Middle frontal gyrus (tissue), 1 donor: ENCODE results near the gene TFDP1.
A peak's percentile ranks its signal among the peaks of the same experiment; 100 is the strongest.

Experiments used
- DNase-seq: peaks from one replicate; pipeline ENCODE4 v3.0.0-alpha.2; 2015; ENCODE audit warnings: low spot score; ENCODE audit errors: extremely low spot score

Gene TFDP1

DNA sequence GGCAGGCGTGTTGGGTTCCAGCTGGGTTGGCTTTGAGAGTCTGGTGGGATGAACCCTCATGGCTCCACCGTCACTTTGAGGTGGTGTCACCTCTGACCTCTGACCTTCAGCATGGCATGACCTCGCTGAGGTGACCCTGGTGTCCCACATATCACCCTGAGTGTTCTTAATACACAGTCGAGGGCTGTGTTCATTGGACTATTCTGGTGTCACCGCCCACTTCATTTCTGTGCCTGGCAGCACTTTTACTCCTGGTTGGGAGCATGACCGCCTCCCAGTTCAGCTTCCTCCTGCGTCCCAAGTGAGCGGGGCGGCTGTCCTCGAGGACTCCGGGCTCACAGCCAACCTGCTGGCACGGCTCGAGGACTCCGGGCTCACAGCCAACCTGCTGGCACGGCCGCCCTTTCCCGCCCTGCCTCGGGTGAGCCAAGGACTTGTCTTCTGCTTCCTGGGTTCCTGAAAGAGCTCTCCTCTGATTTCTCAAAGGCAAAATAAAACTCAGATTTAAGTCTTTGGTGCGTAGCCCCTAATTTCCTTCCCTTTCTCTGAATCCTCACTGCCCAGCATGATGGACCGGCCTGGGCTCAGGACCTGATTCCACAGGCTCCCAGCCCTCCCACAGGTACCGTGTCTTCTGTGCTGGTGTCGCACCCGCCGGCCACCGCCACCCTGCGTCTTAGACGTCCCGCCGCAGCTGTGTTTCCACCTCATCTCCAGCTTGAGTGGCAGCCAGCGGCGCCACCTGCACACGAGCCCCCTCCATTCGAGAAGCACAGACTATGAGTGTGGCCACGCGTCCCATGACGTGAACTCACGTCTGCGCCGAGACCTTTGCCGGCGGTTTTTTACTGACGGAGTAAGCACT is 63.0 kb downstream of the TFDP1 start:
- DNase-seq, result peak; percentile 48

DNA sequence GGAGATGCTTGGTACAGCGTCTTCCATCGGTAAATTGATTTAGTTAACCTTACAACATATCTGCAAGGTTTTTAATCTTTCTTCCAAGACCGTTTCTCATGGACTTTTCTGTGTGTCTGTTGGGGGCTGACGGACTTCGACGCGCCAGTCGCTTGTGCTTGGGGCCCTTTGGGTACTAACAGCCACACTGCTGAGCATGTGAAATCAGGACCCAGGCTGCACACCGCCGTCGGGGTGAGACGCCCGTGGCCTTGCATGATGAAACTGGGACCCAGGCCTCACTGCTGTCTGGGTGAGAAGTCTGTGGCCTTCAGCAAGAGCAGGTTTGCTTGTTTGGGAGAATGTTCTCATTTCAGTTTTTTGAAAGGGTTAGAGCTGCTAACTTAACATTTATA is 63.7 kb downstream of the TFDP1 start:
- DNase-seq, result no peak

DNA sequence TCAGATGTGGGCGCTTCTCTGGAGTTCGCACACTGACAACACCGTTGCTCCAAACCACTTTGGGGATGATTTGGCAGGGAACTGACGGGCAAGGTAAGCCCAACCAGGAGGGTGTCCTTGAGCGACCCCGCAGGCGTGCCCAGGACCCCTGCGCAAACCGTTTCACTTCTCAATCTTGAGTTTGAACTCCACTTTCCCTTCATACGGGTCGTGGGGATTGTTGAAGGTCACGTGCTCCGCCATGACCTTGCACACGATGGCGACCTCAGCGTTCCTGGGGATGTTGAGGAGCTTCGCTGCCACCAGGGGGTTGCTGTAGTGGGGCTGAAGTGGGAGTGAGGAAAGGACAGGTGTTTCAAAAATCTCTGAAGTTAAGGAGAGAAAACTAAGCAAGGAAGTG is 64.7 kb downstream of the TFDP1 start:
- no peak for DNase-seq

DNA sequence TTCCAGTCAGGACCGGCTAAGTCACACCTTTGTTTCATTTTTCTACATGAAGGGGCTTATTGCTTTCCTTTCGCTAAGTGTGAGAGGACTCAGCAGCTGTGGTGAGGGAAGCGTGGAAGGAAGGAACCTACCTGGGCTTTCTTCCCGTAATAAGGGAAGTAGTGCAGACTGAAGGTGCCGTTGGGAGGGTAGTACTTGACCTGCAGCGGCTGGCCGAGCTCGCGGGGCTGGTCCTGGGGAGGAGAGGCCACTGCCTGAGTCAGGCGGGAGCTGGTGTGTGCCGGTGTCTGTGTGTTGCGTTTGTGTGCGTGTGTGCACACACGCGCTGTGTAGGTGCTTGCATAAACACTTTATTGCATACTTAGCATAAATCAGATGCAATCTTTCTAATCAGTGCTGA is 65.7 kb downstream of the TFDP1 start:
- DNase-seq, result no peak

DNA sequence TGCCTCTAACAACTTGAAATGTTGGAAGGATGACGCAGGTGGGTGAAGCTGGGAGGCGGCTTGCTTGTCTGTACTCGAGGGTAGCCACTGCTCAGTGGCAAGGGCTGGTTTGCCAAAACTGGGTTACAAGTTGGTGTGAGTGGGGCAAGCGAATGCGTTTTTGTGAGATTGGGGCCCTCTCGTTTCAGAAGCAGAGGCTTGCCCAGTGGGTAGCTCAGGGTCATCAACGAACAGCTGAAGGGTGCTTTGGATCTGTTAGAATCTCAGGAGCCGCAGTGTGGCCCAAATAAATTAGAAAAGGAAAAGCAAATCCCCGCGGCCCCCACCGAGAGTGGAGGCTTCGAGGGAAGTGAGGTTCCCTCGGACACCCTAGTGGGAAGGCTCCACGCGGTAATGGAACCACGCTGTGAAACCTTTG is 66.2 kb downstream of the TFDP1 start:
- DNase-seq, result no peak

DNA sequence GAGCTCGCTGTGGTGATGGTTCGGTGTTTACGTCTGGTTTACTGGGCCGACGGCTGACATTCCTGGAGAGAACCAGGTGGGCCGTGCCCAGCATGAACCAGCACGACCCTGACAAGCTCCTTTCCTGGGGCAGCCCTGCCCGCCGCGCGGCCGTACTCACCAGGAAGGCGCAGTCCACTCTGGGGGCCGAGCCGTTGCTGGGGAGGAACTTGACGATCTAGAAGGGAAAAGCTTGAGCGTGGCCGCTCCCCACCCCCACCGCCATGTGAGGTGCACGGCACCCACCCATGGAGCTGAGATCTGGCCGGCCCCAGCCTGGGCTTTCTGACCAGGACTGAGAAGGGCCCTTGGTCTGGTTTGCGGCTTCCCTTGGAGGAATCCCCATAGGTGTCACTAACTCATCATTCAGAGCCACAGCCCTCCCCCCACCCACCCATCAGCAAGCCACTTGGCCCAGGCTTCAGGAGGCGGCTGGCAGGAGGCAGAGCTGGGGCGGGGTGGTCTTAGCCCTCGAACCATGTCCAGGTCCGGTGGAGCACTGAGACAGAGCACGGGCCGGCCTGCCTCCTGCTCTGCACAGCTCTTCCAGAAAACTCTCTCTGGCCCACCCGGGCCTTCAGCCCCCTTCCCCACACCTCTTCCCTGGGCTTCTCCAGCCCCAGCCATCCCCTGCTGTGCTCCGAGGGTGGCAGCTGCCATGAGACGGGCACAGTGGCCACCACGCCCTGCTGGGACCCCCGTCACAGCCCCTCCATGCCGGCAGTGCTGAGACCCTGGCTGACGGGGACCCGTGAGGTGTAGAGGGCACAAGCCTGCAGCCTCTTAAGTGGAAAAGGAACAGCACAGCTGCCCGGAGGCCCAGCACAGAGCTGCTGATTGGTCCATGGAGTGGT is 67.2 kb downstream of the TFDP1 start:
- no peak for DNase-seq

DNA sequence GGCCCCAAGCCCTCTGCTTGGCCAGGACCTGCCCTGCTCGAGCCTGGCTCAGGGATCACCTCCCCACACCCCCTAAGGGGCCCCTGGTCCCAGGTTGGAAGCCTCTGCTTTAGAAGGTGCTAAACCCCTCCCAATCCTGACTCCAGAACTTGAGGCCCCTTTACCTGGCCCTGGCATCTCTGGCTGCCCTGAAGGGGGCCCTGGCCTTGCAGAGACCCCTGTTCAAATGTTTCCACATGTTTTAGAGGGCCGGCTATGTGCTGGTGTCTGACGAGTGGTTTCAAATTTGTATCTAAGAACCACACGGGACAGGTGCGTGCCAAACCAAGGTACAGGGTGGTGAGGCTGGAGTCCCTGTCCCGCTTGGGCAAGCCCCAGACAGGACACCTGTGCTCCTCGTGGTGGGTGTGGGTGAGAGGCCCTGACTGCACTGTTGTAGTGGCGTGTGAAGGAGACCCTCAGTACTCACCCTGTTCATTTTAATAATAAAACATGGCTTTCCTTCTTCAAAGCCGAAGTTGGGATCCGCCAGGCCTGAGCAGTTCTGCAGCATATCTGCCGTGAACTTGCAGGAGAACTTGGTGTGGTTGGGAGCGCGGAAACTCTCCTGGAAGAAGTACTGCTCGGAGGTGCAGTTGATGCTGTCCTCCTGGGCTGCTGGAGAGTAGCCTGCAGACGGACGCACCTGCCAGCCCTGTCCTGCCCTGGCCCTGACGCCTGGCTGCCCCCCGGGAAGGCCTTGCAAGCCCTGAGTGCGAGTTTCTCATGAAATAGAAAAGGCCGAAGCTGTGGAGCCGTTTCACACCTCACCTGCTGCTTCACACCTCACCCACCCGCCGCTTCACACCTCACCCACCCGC is 68.1 kb downstream of the TFDP1 start:
- no peak for DNase-seq

DNA sequence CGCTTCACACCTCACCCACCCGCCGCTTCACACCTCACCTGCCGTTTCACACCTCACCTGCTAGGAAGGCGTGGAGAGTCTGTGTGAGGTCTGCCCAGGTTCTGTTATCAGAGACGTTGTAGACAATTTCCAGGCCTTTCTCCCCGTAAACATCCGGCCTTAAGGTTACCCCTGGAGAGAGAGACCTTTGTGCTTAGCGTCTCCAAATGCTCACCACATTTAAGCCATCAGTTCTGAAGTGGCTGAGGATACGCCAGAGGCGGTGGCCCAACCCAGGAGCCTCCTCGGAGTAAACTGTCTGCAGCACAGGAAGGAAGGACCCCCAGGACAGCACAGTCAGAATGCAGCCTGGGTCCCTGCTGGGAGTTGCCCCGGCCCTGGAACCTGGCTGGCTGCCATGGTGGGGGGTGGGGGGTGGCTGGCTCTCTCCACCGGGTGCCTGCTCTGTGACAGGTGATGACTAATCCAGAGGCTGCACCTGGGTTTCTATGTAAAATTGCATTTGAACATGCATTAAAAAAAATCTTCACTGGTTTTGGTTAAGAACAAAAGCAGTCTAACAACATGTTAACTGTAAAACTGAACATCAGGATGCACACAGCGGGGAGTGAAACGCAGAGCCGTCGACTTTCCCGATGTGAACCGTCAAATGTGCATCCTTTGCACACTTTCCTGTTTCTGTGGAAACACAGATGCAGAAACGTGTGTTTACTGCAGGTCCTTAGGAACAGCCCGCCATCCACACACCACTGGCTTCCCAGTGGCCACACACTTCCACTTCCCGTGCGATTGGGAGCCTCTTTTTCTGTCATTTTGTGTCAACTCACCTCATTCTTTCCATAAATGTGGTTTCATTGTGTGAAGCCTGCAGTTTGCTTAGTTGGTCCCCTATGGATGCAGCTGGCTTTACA is 69.0 kb downstream of the TFDP1 start:
- DNase-seq, result no peak

DNA sequence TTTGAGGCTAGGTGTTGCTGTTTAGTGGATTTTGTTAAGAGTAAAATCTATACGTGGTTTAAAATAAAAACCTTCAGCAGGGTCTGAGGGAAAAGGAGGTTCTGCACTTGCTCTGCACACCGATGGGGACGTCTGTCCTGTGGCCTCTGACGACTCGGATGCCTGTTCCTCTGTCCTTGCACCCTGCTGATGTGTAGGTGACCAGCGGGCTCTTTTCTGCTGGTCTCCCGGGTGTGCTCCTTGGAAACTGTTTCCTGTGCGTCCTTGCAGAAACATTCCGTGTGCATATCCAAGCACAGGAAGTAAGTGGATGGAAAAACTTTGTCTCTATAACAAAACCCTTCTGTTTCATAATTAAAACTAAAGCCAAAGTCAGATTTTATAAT is 69.6 kb downstream of the TFDP1 start:
- DNase-seq, result no peak

DNA sequence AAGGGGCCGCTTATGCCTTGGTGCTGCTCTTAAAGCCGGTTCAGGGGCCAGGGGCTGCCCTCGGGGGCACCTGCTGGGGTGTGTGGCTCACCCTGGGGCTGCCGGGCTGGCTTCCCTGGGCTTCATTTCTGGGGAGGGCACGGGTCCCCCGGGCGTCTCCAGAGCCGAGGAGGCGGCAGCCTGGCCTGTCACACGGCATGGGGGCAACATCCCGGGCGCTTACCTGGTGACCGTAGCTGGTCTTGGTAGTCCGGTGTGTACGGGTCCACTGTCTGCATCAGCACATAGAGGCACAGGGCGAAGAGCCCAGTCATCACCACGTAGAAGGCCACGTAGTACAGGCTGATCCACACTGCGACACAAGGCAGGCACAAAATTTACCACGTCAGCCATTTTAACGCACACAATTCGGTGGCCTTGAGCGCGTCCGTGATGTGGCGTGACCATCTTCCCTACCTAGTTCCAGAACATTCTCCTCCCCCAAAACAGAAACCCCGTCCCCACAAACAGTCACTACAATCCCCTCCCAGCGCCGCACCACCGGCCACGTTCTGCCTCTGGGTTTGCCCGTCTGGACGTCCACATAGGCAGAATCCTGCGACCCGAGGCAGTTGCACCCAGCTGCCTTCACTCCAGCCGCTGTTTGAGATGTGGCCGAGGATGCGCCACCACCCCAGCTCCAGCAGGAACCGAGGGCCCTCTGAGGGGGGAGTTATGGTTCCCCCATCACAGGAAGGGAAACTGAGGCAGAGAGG is 70.2 kb downstream of the TFDP1 start:
- no peak for DNase-seq

DNA sequence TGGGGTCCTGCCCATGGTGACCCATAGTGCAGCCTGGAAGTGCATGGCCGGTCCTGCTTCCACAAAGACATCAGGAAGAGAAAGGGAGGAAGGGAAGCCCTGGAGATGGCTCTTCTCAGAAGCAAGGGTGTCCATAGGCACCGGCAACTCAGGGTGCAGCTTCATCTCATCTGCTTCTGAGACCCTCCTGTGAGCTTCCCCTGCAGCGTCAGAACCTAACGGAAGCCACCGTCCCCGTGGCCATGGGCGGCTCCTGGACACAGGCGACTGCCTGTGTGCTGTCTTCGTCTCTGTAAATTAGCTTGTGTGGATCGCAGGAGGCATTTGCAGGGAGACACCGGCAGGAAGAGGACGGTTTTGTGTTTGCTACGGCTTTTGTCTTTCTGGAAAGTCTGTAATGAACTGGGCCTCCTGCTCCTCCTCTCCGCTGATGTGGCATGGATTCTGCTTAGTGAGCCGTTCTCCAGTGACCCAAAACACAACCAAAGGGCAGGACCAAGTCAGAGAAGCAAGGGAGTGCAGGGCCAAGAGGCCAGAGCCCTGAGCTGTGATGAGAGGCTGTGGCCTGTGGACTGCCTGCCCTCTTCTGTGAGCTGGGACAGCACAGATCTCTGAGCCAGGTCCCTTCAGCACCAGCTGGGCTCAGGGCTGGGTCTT is 70.9 kb downstream of the TFDP1 start:
- no peak for DNase-seq

DNA sequence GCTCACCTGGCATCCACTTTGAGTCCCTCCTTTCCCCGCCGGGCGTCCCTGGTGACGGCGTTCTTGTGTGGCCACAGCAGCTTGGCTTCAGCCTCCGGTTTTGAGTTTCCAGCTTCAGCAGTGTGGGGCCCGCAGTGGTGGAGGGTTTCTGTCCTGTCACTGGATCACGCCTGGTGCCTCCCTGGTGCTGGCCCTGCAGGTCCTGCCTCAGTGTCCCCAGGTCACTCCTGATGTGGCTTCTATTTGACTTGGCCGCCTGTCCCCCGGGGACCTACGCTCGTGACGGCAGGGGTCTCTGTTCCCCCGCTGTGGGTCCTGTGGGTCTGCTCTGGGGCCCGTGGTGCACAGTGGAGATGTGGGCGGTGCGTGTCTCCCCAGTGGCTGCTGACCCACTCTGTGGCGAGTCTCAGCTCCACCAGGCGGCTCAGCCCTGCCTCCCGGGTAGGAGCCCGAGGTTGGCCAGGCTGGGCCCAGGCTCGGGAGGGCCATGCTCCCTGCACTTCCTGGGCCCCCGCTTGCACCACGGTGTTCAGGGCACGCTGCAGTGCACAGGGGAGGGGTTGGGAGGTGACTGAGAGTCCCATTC is 71.5 kb downstream of the TFDP1 start:
- no peak for DNase-seq

DNA sequence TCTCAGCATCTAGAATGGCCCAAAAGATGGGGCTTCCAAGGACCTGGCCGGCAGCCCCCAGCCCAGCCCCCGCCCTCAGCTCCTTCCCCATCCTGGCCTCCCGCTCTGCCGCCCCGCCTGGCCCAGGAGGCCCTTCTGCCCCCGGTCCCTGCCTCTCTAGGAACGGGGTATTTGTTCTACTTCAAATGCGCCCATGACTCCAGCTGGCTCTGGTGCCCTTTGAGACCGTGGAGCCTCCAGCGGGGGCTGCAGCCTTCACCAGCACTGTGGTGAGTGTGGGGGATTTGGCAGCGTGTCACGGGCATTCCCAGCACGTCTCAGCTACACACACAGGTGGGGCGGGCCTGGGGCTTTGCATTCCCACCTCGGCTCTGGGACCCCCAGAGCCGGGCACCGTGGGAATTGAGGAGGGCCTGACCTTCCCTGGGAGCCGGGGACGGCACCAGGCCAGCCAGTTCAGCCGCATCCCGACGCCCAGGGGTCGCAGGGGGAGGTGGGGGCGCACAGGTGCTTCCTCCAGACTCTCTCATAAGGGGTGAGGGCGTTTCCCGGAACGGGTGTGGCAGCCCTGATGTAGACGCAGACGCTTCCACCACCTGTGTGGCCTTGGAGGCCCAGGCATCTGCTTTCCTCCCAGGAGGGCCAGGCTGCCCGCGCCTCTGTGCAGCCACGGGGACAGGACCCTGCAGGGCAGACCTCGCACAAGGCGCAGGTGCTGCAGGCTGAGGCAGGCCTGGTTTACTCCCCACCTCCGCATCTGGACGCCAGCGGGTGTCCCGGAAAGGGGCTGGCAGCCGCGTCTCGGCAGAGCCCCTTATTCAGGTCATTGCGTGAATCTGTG is 72.5 kb downstream of the TFDP1 start:
- DNase-seq, result no peak

DNA sequence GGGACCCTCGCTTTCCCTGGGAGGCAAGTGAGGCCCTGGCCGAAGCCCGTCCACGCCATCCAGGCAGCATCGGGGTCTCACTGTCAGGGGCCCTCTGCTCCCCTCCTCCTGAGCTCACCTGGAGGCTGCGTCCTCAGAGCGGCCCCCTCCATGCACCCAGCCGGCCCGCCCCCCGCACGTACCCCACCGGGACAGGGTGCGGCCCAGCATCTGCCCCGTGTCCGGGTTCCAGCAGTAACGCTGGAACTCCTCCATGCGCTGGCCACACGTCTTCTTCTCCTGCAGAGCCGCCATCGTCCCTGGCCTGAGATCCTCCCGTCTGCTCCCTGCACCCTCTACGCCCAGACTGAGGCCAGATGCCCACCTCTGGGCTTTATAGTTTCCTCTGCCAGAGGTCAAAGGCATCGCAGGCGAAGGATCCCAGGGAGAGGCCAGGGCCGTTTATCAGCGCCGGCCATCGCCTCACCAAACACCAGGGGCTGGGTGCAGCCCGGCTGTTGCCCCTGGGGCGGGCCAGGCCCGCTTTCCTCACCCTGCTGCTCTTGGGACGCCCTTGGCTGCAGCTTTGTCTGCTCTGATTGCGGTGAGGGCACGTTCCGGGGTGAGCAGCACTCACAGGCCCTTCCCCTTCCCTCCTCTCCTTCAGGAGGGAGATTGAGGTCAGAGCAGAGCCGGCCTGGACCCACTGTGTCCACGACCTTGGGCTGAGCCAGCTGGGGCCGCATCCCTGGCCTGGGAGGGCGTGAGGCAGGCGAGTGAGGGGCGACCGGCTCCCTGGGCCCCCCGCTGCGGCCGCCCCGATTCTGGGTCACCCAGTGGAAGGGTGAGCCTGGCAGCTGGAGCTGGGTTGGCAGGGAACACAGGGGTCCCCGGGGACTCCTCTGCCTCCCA is 73.5 kb downstream of the TFDP1 start, which contains the start of gene ATP4B:
TSS of gene ATP4B (minus strand) at position 348 of the 891 bp plus-strand sequence. CDS start at position 294, 54 bp downstream.
- no peak for DNase-seq

DNA sequence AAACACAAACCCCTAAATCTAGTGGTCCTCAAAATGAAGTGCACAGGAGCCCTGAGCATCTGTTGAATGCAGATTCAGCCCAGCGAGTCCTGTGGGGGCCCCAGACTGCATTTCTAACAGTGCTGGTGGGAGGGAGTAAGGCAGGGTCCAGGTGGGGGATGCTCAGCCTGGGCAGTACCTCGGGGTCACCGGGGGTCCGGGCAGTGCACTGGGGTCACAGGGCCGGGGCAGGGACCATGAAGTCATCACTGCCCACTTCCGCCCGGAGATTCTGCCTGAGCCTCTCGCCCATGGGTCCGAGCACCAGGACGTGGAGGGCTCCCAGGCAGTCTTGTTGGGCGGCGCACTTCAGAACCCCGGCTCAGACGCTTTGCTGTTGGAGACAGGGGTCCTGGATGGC is 74.3 kb downstream of the TFDP1 start:
- no peak for DNase-seq

DNA sequence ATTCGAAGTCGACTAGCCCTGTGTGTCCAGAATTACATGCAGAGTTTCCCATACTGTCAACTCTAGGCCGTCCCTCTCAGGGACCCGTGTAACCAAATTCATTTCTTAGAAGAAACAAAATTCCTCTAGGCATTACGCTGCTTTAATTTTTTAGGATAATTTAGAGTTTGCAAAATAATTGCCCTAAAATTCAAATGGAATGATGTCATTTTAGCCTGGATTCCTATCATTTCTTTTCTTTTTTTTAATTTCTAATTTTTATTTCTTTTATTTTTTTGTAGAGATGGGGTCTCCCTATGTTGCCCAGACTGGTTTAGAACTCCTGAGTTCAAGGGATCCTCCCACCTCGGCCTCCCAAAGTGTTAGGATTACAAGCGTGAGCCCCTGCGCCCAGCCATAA is 74.8 kb downstream of the TFDP1 start:
- DNase-seq, result no peak

DNA sequence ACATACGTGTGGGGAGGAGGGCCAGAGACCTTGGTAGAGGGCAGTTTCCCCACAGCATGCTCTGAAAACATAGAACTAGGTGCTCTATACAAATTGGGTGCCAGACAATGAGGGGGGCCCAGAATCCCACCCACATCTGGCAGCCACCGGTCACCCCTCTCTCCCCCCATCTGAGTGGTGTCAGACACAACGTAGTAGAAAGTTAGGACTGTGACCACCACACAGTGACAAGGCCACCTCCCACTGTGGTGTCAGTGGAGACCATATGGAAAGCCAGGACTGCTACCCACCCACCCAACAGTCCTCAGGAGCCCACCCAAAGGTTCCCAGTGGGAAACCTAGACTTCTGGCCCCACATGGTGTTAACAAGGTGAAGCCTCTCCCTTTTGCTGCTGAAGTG is 75.5 kb downstream of the TFDP1 start:
- no peak for DNase-seq
